NOMO-1 (cell line): ENCODE results near the gene TMC2.
"Not testable (repeated sequence)": the region's sequence is repeated elsewhere in the genome, so short reads cannot be mapped to it uniquely, and the experiment has no call there.

Source experiments
- DNase-seq, 2 experiments: peaks; one replicate each; lab custom pipeline; 2025; ENCODE audit not compliant: unreplicated experiment in 2 of 2; lab: John Stamatoyannopoulos, UW

Gene TMC2

DNA sequence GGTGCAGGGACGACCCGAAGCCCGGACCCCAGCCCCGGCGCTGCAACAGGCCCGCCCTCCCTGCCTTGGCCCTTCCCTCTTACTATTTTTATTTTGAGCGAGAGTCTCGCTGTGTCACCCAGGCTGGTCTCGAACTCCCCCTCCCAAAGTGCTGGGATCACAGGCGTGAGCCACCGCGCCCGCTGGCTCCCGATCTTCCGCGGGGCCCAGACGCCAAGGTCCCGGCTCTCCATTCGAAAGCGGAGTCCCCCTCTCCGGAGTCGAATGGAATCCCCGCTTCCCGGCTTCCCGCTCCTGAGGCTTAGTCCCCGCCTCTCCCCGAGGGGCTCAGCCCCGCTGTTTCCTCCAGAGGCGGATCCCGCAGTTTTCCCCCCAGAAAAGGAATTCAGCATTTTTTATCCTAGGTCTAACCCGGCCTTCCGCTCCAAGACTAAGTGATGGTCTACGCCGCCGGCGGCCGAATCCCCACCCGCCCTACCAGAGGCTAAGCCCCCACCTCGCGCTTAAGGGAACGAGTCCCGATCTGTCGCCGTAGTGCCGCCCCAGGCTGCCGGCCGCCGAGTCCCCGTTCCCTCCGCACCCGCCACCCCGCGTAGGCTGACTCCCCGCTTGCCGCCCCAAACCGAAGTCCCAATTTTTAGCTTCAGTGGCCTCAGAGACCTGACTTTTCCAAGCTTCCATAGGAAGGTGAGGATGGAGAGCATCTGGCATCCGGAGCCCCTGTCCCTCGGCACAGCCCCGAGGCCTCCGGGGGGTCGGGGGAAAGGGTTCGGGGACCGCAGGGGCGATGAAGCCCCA is 11.5 kb upstream of the TMC2 start:
- peak in 1 of 2 experiments; percentile 21 for DNase-seq

DNA sequence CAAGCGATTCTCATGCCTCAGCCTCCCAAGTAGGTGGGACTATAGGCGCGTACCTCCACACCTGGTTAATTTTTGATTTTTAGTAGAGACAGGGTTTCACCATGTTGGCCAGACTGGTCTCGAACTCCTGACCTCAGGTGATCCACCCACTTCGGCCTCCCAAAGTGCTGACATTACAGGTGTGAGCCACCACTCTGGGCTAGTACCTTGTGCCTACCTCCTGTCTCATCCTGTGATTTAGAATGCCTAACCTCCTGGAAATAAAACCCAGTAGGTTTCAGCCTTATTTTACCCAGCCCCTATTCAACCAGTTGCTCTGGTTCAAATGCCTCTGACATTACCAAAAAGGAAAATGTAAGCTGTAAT is 10.2 kb upstream of the TMC2 start:
- not testable (repeated sequence) for DNase-seq

DNA sequence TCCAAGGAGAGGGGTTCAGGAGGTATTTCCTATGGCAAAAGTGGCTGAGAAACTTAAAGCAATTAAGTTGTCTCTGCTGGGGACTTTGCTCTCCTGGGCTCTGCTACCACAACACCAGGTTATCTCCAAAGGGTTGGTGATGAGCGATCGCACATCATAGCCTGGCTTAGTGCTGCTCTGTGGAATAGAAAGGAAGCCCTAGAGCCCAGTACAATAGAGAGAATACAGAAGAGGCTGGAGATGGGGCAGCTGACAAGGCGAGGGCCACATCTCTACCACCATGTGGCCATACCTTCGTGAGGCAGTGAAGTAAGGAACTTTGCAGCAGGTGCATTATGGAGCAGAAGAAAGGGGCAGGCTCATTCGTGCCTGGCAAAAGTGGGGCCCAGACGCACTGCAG is 8.6 kb upstream of the TMC2 start:
- DNase-seq: no peak

DNA sequence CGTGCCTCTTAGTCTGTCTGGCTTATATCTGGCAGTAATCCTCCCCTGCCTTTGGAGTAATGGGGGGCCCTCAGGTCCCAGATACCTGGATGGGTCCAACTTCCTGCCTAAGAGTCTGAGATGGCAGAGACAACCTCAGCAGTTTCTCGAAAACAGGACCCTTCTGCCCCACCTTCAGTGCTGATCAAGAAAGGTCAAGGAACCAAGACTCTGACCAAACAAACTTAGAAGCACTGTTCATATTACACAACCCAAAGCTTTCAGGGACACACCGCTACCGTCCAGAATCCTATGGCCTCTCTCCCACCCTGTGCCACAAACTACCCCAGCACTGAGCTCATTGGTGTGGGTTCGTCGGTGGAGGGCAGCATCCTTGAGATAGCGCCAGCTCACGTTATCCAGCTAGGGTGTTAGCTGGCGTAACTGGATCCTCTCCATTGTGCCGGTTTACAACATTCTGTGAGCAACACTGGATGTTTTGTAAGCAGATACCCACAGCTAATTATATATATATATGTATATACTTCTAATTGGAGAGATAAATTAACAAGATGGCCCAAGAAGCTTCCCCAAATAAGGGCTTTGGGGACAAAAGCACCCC is 7.6 kb upstream of the TMC2 start:
- DNase-seq: no peak

DNA sequence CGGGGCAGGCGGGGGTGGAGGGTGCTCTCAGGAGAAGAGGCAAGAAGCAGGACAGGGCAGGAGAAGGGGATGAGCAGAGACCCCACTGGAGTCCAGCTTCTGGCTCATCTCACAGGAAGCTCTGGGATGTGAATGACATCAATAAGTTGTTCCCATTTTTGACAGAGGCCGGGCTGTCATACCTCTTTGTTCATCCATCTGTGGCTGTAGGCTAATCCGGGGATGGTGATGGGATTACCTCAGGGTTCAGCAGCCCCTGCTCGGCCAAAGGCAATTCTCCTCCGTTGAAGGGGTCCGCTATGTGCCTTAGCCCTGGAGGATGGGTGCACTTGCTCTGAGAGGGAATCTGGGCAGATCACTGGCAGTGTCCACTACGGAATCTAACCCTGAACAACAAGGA is 3.3 kb upstream of the TMC2 start:
- no peak for DNase-seq

DNA sequence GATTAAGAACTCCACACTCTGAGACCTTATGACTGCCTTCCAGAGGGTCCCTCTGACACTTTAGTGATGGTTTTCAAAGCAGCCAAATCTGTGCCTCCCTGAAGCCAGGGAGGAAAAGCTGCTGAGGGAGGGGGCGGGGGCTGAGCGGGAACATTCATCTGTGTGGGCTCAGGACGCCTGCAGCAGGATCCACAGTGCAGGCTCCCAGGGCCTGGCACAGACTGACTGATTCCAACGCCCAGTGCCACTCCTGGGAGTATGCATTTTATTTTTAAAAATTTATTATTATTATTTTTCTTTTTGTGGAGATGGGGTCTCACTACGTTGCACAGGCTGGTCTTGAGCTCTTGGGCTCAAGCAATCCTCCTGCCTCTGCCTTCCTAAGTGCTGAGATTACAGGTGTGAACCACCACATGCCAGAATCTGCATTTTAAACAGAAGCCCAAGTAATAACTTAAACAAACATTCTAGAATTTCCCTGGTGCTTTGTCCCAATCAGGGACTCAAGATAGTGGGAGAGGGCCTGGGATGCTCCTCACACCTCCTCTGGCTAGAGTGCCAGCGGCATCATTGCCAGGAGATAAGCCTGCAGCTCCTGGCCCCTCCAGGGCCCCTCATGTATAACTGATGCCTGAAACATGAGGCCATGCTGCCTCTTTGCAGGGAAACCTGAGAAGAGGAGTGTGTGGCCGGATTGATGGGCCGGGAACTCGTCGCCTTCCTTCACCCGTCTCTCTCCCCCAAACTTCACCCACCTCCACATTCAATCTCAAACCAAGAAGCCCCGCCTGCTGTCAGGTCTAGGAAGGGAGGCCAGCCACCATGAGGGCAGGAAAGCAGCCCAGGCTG is 438 bp upstream of the TMC2 start:
- no peak for DNase-seq

DNA sequence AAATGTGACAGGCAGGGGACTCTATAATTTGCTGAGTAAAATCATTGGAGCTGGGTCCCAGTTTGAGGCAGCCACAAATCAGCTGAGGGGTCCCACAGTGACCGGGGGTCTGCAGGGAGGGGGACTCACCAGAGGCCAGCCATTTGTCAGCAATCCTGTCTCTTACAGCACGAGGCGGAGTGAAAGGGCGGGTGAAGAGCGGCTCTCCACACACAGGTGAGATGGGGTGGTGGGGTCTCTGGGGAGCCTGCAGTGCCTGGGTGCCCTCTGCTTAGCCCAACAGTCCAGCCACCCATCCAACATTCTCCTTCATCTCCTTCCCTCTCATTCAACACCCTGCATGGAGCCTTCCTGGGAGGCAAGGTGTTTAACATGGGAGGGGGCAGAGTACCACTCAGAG is 728 bp downstream of the TMC2 start:
- DNase-seq: no peak

DNA sequence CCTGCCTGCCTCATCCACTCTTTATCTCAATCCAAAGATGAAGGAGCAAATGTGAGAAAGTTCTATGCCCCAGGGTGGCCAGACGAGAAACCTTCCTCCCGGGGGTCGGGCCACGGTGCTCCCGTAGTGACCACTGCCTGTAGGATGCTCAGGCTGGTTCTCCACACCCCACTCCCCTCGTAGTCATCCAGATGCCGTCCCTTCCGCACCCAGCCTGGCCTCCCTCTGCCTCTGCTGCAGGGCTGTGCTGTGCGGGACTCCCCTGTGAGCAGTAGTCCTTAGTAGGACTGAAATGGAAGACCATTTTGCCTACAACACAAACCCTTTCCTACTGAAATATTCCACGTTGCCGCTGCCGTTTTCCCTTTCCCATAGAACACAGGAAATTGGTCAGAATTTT is 2.0 kb downstream of the TMC2 start:
- DNase-seq: no peak

DNA sequence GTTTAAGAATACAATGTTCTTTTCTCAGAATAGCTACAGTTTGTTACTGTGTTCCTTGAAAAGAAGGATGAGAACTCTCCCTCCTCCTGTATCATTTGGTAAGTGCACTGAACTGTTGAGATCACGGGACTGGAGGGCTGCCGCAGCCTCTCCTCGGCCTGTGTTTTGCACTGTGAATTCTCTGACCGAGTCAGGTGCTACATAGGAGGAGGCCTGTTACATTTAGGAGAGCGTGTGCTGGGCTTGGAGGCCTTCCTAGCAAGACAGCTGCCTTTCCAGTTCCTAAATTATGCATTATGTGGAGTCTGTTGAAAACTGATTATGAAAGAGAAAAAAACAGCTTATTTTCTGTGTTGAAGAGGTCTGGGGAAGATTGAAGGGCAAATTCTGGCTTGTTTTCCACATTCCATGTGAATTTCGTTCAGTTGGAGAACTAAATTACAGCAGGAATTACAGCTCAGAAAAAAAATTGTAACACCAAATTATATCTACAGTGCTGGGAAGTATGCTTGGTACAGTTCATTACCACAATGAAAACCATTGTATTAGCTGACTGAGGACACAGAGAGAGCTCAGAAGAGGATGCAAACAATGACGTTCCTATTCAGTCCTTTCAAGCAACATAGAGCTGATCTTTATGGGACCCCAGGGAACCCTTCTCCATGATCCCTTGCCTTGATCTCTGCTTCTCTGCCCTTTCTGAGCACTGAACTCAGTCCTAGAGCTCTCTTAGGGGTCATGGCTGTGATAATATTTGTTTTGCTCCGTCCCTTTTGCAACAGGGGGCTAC is 2.8 kb downstream of the TMC2 start:
- no peak for DNase-seq

DNA sequence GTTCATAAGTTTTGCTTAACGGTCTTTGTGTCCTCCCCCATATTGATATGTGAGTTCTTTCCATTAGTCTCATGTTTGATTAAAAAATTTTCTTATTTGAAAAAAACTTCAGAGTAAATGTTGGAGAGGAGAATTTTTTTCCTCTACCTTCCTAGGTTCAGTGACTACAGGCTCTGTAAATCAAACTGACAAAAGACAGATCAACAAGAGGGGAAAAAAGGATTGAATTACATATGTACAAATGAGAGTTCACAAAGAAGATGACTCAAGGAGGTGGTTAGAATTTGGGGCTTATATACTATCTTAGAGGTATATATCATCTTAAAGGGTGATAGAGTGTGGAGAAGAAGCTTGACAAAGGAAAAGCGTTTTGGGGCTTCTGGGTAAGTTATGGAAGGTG is 5.6 kb downstream of the TMC2 start:
- no peak for DNase-seq

DNA sequence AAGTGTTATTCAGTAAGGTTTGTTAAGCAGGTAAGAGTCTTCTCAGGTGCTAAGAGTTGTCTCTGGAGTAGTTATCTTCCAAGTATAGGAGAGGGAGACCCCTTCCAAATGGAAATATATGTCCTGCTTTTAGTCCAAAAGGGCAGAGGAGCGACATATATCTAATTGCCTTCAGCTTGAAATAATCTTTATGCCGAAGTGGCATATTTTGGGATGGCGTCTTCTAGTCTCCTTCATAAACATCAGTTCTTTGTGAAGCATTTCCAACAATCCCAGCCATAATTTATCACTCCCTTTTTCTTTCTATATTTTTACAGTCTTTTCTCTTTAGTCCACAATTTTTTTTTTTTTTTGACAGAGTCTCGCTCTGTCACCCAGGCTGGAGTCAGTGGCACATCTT is 6.0 kb downstream of the TMC2 start:
- DNase-seq: no peak

DNA sequence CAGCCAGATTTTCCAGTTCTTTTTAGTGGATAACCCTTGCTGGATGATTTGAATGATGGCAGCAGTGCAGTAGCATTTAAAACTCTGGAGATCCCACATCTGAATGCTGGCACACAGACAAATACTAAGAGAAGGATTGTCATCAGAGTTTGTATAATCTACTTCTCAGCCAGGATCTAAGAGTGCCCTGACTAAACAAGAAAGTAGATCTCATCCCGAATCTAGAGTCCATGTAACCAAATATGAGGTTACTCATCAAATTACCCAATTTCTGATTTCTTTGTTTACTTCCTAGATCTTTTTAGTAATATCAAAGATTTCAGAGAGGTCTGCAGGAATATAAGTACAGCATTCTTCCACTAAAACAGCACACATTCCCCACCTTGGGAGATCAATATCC is 7.8 kb downstream of the TMC2 start:
- no peak for DNase-seq

DNA sequence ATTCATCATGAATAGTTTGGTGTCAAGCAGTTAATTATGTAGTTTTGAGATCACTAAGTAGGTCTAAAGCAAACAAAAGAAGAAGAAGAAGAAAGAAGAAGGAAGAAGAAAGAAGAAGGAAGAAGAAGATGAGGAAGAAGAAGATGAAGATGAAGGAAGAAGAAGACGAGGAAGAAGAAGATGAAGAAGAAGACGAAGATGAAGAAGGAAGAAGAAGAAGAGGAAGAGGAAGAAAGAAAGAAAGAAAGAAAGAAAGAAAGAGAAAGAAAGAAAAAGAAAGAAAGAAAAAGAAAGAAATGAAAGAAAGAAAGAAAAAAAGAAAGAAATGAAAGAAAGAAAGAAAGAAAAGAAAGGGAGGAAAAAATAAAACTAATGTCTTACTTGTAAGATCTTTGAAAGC is 9.2 kb downstream of the TMC2 start:
- DNase-seq: no peak

DNA sequence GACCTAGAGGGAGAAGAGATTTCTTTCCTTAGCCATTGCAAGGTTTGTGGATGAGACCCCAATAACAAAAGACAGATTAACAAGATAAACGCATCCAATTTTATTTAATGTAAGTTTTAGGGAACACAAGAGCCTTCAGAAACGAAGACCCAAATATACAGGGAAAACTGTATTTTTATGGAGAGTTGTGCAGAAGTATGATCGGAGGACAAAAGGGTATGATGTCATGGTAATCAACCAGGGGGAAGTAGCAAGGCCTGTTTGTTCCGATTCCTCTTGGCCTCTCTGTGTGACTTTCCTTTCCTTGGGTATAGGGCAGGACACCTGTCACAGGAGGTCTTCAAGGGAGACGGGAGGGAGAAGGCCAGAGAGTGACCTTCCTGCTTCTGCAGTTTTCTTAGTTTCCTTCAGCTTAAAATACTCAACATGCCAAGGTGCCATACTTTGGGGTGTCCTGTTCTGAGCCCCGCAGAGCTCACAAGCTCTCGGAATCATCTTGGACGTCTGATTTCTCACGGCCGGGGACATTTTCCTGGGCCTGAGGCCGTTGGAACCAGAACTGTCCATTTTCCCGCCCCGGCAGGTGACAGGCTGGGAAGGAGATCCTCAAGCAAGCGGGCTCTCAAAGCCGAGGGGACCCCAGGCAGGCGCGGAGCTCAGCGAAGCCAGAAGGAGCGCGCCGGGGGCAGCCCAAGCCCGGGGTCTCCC is 21.7 kb downstream of the TMC2 start:
- no peak for DNase-seq

DNA sequence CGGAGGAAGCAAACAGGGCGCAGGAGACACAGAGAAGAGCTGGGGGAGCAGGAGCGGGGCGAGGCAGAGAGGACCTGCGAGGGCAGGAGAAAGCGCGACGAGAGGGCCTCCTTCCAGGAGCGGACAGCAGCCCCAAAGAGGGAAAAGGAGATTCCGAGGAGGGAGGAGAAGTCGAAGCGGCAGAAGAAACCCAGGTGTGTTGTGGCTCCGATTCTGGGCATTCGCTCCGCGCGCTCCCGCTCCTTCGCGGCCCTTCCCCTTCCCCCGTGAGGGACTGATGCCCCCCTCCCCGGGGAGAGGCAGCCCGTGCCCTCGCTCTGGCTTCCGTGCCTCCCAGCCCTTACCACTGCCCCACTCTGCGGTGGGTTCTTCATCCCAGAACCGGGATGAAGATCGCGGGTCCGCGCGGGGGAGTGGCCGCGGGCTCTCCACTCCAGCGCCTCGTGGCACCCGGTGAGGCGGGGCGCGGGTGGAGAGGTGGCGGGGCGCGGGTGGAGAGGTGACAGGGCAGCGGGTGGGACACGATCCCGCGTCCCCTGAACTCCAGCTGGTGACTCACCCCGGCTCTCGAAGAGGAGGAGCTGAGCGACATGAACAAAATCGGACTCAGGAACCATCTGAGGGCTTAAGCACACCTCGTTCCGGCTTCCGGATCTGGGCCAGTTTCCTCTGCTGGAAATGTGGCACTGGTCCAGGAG is 22.4 kb downstream of the TMC2 start:
- DNase-seq: no peak

DNA sequence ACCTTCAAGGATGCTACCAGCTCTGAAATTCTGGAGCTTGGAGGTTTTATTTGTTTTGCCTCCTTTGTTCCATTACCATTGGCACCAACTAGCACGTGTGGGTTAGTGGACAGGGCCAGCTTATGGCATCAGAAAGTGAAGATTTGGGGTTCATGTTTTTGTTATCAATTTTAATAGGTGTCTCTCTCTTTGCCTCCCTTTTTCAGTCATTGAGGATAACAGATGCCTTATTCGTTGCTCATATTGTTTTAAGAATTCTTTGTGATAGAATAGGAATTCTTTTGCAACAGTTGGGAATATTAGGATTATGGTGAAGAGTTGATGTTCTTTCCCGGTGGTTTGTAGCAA is 22.9 kb downstream of the TMC2 start:
- no peak for DNase-seq

DNA sequence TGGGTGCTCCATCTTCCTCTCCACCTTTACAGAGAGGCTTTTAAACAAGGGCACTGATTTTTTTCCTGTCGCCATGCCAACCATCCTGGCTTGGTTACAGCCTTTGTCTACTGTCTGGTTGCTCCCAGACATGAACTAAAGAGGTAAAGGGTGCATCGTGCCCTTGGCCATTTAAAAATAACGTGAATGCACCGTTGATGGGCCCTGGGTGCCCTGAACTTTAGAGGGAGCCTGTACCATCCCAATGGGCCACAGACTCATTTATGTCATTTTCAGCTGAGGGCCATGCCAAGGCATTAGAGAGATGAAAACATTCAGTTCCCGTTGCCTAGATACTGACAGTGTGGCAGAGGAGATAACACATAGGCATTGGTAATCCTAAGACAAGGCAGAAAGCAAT is 23.3 kb downstream of the TMC2 start:
- DNase-seq: no peak

DNA sequence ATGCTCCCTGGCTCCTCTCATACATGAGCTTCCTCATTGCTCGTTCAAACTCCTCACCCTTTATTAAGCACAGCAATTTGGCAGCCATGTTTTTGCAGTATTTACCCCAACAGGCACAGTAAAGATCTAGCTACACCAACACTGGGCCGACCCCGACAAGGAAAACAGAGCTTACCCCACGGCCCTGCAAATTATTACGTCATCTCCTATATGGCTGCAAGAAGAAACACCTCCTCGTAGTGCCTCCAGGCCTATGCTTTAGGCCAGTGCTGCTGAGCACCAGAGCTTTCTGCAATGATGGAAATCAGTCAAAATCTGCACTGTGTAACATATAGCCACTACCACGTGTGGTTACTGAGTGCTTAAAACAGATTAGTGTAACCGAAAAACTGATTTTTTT is 26.7 kb downstream of the TMC2 start:
- no peak for DNase-seq

DNA sequence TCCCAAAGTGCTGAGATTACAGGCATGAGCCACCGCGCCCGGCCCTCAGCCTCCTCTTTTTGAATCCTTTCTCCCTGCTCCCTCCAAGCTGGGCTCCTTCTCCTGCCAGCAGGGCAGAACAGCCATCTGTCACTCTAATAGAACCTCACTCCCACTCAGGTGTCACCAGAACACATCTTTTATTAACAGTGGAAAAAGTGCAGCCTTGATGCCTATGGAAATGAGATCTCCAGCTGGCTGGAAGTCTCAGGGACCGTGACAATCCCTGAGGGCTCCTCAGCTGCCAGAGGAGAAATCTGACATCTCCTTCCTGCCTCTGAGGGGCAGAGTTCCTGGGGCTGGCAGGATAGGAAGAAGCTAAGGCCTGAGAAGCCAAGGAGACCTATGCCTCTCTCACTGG is 28.0 kb downstream of the TMC2 start:
- DNase-seq: no peak

DNA sequence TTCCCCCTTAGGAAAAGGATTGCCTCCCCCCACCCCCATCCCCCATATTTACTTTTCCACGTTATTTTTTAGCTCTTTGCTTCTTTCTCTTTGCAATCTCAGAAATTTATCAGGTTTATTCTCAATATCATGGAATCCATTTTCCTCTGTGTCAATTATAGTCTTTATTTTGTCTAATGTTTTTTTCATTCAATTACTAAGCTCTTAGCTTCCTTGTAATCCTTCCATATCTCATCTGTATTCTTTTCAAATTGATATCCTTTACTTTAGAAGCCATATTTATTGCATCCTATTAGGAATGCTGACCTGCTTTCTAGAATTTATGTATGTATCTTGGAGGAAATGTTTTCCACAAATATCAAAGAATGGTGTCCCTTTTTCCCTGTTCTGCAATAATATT is 39.3 kb downstream of the TMC2 start:
- no peak for DNase-seq
